ENCODE results near the gene GLI2. TPM values are rescaled to one million over a fixed set of nuclear protein-coding genes. Genes with fewer than 3 reads are reported as not detected.

Gene GLI2
- total RNA-seq (2021; ENCODE audit: unreplicated experiment) (3.4 TPM), Bru-seq, nascent RNA (percentile 41 among the genes with signal in this experiment), BruChase-seq, experiment 1, labeled RNA remaining after a 6-hour chase (percentile 30 among the genes with signal in this experiment), BruChase-seq, experiment 2, labeled RNA remaining after a 2-hour chase (percentile 40 among the genes with signal in this experiment)
- polyA plus RNA-seq (2012) = 1.1 and 1.7 TPM in 2 replicates
- long read RNA-seq, partial matches to known transcripts = 1 of 3 reads
- long read RNA-seq, other reads (novel, unspliced or antisense) = 2 of 3 reads

- Histone ChIP-seq H3K27ac (ENCODE audit: low read depth, low read length) (peak within 1 kb of the TSS; percentile 45; the same call in 1 of the 2 replicates), H3K4me3 (replicated peaks in 1 of 2; ENCODE audit: low read depth in 1 of 2, low read length in 2 of 2) (peak within 1 kb of the TSS; percentile 60 to 64), H2AFZ (ENCODE audit: low read depth, low read length, poor library complexity, severe bottlenecking) (peak within 1 kb of the TSS; percentile 71), H3K9me3 (ENCODE audit: control insufficient read depth in 1 of 2, insufficient read depth in 1 of 2, low read depth in 1 of 2, low read length in 2 of 2) (no peaks in the 10 kb centered on the region), H3K9ac (ENCODE audit: low read length) (peak within 1 kb of the TSS; percentile 42), H3K9me2 (ENCODE audit: insufficient read depth) (no peaks in the 10 kb centered on the region), H4K20me1 (ENCODE audit: insufficient read depth) (no peaks in the 10 kb centered on the region), H3K4me2 (ENCODE audit: low read length) (peak within 1 kb of the TSS; percentile 95), H3K27me3 (ENCODE audit: insufficient read depth, low read length) (peaks cover 8% of the 10 kb centered on the region; the same call in 1 of the 2 replicates), H3K36me3 (ENCODE audit: control insufficient read depth in 1 of 2, insufficient read depth in 2 of 2, low read length in 2 of 2) (no peaks in the 10 kb centered on the region), H3K79me2 (ENCODE audit: insufficient read depth, low read length) (no peaks in the 10 kb centered on the region), H3K4me1 (ENCODE audit: control insufficient read depth in 1 of 2, insufficient read depth in 2 of 2, low read length in 2 of 2) (peaks cover 11 to 34% of the 10 kb centered on the region in 2 experiments)
- intact Hi-C loops (cut with micrococcal nuclease) = loop anchor here (2.0 to 5.0 kb wide), 2 partner anchors 202 to 335 kb away; no protein-coding TSS in a partner anchor
- ChIA-PET RAD21 (ENCODE audit: low non-redundant PET in 1 of 2, low total read pairs in 2 of 2, uncharacterized antibody in 2 of 2, unreplicated experiment in 2 of 2) (no interaction called here), CTCF (interaction anchor here (0.7 to 1.5 kb wide), 4 partner anchors 28 to 339 kb away, joined by 3 to 4 read pairs (median 3); no protein-coding TSS in a partner anchor), POLR2A (interaction anchor here (4.2 kb wide), 1 partner anchor 339 kb away, joined by 29 read pairs; no protein-coding TSS in a partner anchor)
- peak; percentile 87 for ATAC-seq
- no peak for TF ChIP-seq JUND (IDR thresholded peaks at IDR 0.05)
- peak; percentile 57; the same call in 1 of the 2 replicates for TF ChIP-seq MAX (IDR thresholded peaks at IDR 0.05)
- no peak for TF ChIP-seq SRF (IDR thresholded peaks at IDR 0.05; ENCODE audit: low read depth)
- TF ChIP-seq, protein P1, sequence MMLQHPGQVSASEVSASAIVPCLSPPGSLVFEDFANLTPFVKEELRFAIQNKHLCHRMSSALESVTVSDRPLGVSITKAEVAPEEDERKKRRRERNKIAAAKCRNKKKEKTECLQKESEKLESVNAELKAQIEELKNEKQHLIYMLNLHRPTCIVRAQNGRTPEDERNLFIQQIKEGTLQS (IDR thresholded peaks at IDR 0.05) = no peak
- no peak for TF ChIP-seq CEBPB (IDR thresholded peaks at IDR 0.05; ENCODE audit: low read depth)
- no peak for TF ChIP-seq SIN3A (IDR thresholded peaks at IDR 0.05; ENCODE audit: low read depth)
- TF ChIP-seq CTCF (IDR thresholded peaks at IDR 0.05 in 2 of 3, conservative IDR thresholded peaks at IDR 0.05 in 1 of 3; ENCODE audit: borderline replicate concordance in 1 of 3, insufficient read depth in 1 of 3, low read depth in 2 of 3, low read length in 2 of 3) = peak; percentile 64 to 88 (median 70)
- TF ChIP-seq CBX3 (IDR thresholded peaks at IDR 0.05; ENCODE audit: low read depth) = 0 out of 2 replicates have a peak, but pooled peaks have one; percentile 18
- TF ChIP-seq ZNF274 (IDR thresholded peaks at IDR 0.05; ENCODE audit: low read depth, low read length) = no peak
- TF ChIP-seq YY1 (IDR thresholded peaks at IDR 0.05; ENCODE audit: extremely low read depth, insufficient replicate concordance, low read depth, low read length) = peak; percentile 12
- peak; percentile 71 for TF ChIP-seq RAD21 (IDR thresholded peaks at IDR 0.05; ENCODE audit: low read depth)
- no peak for TF ChIP-seq ZFX (IDR thresholded peaks at IDR 0.05)
- no peak for TF ChIP-seq ZBTB33 (IDR thresholded peaks at IDR 0.05; ENCODE audit: extremely low read depth, insufficient replicate concordance, low read length)
- TF ChIP-seq EZH2phosphoT487 (IDR thresholded peaks at IDR 0.05; ENCODE audit: borderline replicate concordance) = no peak
- TF ChIP-seq POLR2AphosphoS5 (IDR thresholded peaks at IDR 0.05; ENCODE audit: low read depth, low read length) = no peak
- DNase-seq (ENCODE audit: low read depth, low spot score) = peak; percentile 65
- no TSS peak for BruUV-seq (replicated peaks)
These were observed at the start of gene GLI2 for GRCh38 chr2:120735746-120736170. Gene GLI2 (plus strand): TSS chr2:120735868. CDS start chr2:120797321, 61,453 bp downstream.

Measured in HCT116 (cell line).